ENCODE measurements around the gene TIAM1.

TIAM1 gene

GRCh38 chr21:31283025-31283424 lies 61.0 kb downstream of the TIAM1 start:
- no peak for DNase-seq

GRCh38 chr21:31282095-31282709 lies 61.9 kb downstream of the TIAM1 start:
- no peak for DNase-seq

- no peak for DNase-seq
Measured at GRCh38 chr21:31281561-31281960, 62.5 kb downstream of the TIAM1 start.

GRCh38 chr21:31279986-31280385 lies 64.1 kb downstream of the TIAM1 start:
- no peak for DNase-seq

- no peak for DNase-seq
Measured at GRCh38 chr21:31279214-31279613, 64.8 kb downstream of the TIAM1 start.

GRCh38 chr21:31278511-31279130 lies 65.4 kb downstream of the TIAM1 start:
- peak; percentile 34 for DNase-seq

- no peak for DNase-seq
Measured at GRCh38 chr21:31276663-31277062, 67.4 kb downstream of the TIAM1 start.

- no peak for DNase-seq
Measured at GRCh38 chr21:31275901-31276300, 68.2 kb downstream of the TIAM1 start.

GRCh38 chr21:31273278-31273677 lies 70.8 kb downstream of the TIAM1 start:
- no peak for DNase-seq

GRCh38 chr21:31268090-31268489 lies 76.0 kb downstream of the TIAM1 start:
- DNase-seq, result no peak

GRCh38 chr21:31267644-31268043 lies 76.4 kb downstream of the TIAM1 start:
- no peak for DNase-seq

- DNase-seq, result no peak
Measured at GRCh38 chr21:31266241-31266640, 77.8 kb downstream of the TIAM1 start.

GRCh38 chr21:31265366-31266013 lies 78.6 kb downstream of the TIAM1 start:
- no peak for DNase-seq

- DNase-seq, result no peak
Measured at GRCh38 chr21:31264574-31264973, 79.5 kb downstream of the TIAM1 start.

GRCh38 chr21:31262728-31263127 lies 81.3 kb downstream of the TIAM1 start:
- DNase-seq, result no peak

GRCh38 chr21:31261759-31262158 lies 82.3 kb downstream of the TIAM1 start:
- DNase-seq, result no peak

- no peak for DNase-seq
Measured at GRCh38 chr21:31260790-31261189, 83.3 kb downstream of the TIAM1 start.

- DNase-seq, result no peak
Measured at GRCh38 chr21:31258073-31258472, 86.0 kb downstream of the TIAM1 start.

GRCh38 chr21:31257265-31257664 lies 86.8 kb downstream of the TIAM1 start:
- DNase-seq, result no peak

- peak; percentile 50 for DNase-seq
Measured at GRCh38 chr21:31255896-31256295, 88.2 kb downstream of the TIAM1 start.

GRCh38 chr21:31255036-31255435 lies 89.0 kb downstream of the TIAM1 start:
- DNase-seq, result no peak

- DNase-seq, result peak; percentile 93
Measured at GRCh38 chr21:31254131-31254530, 89.9 kb downstream of the TIAM1 start.

GRCh38 chr21:31253684-31254083 lies 90.4 kb downstream of the TIAM1 start:
- DNase-seq, result peak; percentile 33

- no peak for DNase-seq
Measured at GRCh38 chr21:31252611-31253010, 91.5 kb downstream of the TIAM1 start.

GRCh38 chr21:31252091-31252490 lies 92.0 kb downstream of the TIAM1 start:
- no peak for DNase-seq

Measured in NCI-H2171 treated with DMSO at 0.1 percent for 48 hours (cell line).